Suppressor macrophage treated with lipopolysaccharide for 4 hours (primary cell): ENCODE data around the gene CDK11B.
"Not testable (repeated sequence)": the region's sequence is repeated elsewhere in the genome, so short reads cannot be mapped to it uniquely, and the experiment has no call there.

Experiments
- DNase-seq: peaks from one replicate; pipeline ENCODE4 v3.0.0-alpha.2; 2020

Gene CDK11B

DNA sequence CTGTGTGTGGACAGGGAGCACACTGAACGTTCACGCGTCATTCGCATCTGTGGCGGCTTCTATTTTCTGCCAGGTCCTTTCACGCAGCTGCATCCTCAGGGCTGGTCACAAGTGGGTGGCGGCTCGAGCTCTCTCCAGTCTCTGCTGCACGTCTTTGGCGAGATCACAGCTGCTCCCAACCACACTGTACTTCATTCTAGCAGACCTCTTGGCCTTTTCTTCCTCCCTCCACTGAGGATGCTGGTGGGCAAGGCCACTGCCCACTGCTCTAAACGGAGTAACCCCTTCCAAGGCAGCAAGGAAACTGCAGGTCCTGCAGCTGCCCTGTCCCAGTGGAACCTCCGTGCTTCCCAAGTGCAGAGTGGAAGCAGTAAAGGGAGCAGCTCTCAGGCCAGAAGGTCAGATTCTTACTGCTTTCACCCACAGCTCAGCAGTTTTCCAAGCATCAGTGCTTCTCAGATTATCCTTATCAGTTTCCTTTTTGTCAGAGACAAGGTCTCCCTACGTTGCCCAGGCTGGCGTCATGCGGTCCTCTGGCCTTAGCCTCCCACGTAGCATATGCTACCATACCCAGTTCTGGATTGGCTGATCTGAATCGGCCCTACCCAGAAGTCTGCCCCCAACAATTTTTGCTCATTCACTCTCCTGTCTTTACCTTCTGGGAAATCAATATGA lies 11.1 kb downstream of the CDK11B start:
- not testable (repeated sequence) for DNase-seq

DNA sequence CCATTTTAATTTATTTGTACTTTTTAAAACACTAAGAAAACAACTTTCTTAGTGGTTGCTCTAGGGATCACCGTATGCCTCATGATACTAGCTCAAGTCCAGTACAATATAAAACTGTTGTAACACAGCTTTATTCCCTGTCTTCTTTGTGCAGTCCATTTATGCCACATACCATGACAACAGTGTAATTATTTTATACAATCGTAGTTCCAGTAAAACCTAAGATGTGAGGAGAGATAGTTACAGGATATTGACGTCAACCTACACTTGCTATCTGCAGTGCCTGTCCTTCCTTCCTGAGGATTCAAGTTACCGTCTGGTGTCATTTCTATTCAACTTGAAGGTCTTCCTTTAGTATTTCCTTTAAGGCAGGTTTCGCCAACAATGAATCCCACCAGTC lies 12.5 kb downstream of the CDK11B start:
- not testable (repeated sequence) for DNase-seq

- DNase-seq, result not testable (repeated sequence)
Observed at GRCh38 chr1:1640711-1641461, 17.9 kb downstream of the CDK11B start.

GRCh38 chr1:1640081-1640480 lies 18.7 kb downstream of the CDK11B start:
- not testable (repeated sequence) for DNase-seq

GRCh38 chr1:1639368-1639767 lies 19.4 kb downstream of the CDK11B start:
- not testable (repeated sequence) for DNase-seq

- not testable (repeated sequence) for DNase-seq
Observed at GRCh38 chr1:1638528-1638927, 20.3 kb downstream of the CDK11B start.

- not testable (repeated sequence) for DNase-seq
Observed at GRCh38 chr1:1637479-1637875, 21.3 kb downstream of the CDK11B start.

DNA sequence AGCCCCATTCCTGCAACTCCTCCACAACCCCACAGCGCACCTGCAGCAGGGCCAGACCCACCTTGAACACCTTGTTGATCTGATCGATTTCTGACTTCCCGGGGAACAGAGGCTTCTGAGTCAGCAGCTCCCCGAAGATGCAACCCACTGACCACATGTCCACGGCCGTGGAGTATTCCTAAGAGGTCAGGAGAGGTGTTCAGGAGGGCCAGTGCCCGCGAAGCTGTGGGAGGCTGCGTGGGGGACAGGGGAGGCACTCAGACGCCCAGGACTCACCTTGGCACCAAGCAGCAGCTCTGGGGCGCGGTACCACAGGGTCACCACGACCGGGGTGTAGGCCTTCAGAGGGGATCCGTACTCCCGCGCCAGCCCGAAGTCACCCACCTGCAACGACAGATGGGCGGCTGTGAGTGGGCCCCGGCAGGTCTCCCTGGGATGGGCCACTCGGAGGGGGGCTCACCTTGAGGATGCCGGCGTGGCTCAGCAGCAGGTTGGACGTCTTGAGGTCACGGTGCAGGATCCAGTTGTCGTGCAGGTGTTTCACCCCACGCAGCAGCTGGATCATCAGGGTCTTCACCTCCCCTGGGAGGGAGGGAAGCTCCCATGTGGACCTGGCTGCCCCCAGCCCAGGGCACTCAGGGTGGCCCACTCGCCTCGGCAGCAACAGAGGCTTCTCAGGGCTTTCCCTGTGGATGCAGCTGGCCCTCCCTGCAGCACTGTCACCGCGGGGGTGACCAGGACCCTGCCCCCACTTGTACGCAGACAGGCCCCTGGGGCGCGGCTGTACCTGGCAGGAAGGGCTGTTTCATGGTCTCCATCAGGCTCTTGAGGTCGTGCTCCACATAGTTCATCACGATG lies 22.0 kb downstream of the CDK11B start:
- not testable (repeated sequence) for DNase-seq

- not testable (repeated sequence) for DNase-seq
Observed at GRCh38 chr1:1634613-1635012, 24.2 kb downstream of the CDK11B start.

- DNase-seq, result not testable (repeated sequence)
Observed at GRCh38 chr1:1633409-1633808, 25.4 kb downstream of the CDK11B start.

GRCh38 chr1:1631782-1632420 lies 26.9 kb downstream of the CDK11B start, which contains the start of gene MMP23B:
Gene MMP23B, plus strand, starts transcription at chr1:1632173. Its CDS starts 46 bp downstream, at chr1:1632219.
- DNase-seq, result no peak

DNA sequence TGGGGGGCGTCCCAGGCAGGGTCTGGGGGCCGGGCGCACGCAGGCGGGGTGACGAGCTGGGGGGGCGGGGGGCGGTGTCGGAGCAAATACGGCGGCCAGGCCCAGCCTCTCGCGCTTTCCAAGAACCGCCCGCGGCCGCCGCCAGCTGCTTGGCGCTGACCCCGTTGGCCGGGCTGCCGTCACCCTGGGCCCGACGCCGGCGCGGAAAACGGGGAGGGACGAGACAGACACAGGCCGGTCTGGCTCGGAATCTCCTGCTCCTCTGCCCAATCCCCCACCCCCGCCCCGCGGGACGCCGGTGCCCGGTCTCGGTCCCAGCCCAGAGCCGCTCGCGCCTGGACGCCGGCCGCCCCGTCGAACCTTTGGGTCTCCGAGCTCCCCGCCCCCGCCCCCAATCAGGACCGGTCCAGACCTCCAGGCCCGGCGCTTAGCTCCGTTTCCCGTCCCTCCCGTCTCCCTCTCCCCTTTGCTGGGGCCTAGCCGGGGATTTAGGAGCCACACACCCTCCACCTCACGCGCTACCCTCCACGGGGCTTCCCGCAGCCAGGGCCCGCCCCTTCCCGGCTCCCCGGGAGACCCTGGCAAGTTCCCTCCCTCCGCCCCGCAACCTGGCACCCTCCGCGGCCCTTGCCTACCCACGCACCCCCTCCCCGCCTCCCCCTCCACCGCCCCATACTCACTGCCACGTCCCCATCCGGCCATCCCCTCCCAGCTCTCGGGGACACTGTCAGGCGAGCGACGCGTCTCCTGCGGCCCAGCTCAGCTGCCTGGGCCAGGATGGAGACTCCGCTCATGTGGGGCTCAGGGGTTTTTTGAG lies 27.6 kb downstream of the CDK11B start:
- DNase-seq, result no peak

- DNase-seq, result peak; percentile 74
Observed at GRCh38 chr1:1630191-1630964, 28.4 kb downstream of the CDK11B start.

DNA sequence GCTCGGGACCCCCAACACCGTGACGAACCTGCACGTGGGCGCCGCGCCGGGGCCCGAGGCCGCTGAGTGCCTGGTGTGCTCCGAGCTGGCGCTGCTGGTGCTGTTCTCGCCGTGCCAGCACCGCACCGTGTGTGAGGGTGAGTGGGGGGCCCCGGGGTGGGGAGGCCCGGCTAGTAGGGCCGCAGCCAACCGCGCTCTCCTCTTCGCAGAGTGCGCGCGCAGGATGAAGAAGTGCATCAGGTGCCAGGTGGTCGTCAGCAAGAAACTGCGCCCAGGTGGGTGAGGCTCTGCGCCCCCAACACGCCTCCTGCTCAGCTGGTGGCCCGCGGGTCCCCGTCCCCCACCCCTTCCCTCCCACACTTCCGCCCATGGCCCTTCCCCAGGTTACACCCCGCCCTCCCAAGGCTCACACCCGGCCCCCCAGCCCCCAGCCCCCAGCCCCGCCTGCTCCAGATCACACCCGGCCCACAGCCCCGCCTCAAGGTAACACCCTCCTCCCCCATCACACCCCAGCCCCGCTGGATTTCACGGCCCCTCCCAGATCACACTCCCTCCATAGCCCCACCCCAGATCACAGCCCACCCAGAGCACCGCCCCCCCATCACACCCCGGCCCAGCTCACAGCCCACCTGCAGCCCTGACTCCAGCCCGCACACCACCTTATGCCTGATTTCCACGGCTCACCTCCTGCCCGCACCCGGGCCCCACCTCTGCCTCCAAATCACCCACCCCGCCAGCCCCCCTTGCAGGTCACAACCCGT lies 29.2 kb downstream of the CDK11B start:
- DNase-seq, result no peak

DNA sequence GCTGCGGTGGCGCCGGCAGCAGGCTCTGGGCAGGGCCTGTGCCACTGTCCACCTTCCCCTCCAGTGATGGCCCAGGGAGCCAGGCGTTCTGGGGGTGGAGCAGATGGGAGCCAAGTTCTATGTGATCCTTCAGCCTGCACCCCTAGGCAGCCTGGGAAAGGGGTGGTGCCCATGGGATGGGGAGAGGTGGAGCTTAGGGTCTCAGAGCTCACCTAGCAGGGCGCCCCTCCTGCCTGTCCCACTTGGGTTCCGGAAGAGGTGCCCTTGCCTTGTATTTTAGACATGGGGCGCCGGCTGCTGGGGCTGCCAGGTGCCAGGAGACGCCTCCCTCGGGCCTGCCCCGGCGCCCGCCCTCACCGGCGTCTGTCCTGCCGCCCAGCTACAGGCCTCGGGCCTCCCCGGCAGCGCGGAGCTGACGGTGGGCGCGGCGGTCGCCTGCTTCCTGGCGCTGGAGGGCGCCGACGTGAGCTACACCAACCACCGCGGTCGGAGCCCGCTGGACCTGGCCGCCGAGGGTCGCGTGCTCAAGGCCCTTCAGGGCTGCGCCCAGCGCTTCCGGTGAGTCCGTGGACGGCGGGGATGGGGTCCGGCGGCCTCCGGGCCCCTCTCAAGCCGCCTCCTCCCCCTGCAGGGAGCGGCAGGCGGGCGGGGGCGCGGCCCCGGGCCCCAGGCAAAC lies 29.9 kb downstream of the CDK11B start:
- no peak for DNase-seq

- DNase-seq, result no peak
Observed at GRCh38 chr1:1627829-1628753, 30.7 kb downstream of the CDK11B start.

GRCh38 chr1:1627261-1627828 lies 31.5 kb downstream of the CDK11B start:
- no peak for DNase-seq
